ENCODE measurements around the gene FAAP20. TPM values are rescaled to one million over a fixed set of nuclear protein-coding genes. Genes with fewer than 3 reads are reported as not detected.

Gene FAAP20
- total and polyA plus RNA-seq, 2 donors (not counting 3 experiments of a cell fraction or from before 2014, with no cell fraction given): 31.5 to 62.6 TPM

- Histone ChIP-seq H3K4me2 (ENCODE audit: insufficient read depth, low read length) (no peak overlapping the region), H3K79me2 (ENCODE audit: control insufficient read depth, insufficient read depth, low read length) (no peaks in the 10 kb centered on the region), H3K27me3 (ENCODE audit: control insufficient read depth in 2 of 2, insufficient read depth in 2 of 2, low read length in 2 of 2) (no peaks in the 10 kb centered on the region), H3K4me3 (replicated peaks in 1 of 3; ENCODE audit: insufficient read depth in 1 of 3, low read depth in 1 of 3, low read length in 3 of 3) (no peak overlapping the region), H3K9me1 (replicated peaks; ENCODE audit: control insufficient read depth, extremely low read depth, insufficient read depth, low read length) (no peaks in the 10 kb centered on the region), H3K9me3 (replicated peaks; ENCODE audit: control insufficient read depth, insufficient read depth, low read length) (no peaks in the 10 kb centered on the region), H3K9ac (replicated peaks; ENCODE audit: extremely low read depth, insufficient read depth, low read length) (no peak overlapping the region), H4K20me1 (replicated peaks; ENCODE audit: control insufficient read depth, extremely low read depth, insufficient read depth, low read length) (no peaks in the 10 kb centered on the region), H2AFZ (ENCODE audit: low read depth, low read length) (no peak overlapping the region), H3K4me1 (ENCODE audit: control insufficient read depth, extremely low read depth, insufficient read depth, low read length) (no peaks in the 10 kb centered on the region), H3K27ac (ENCODE audit: insufficient read depth, low read depth, low read length) (no peak overlapping the region), H3K36me3 (ENCODE audit: control insufficient read depth in 2 of 2, extremely low read depth in 1 of 2, insufficient read depth in 2 of 2, low read length in 2 of 2) (no peaks in the 10 kb centered on the region)
- dilution Hi-C loops (cut with MboI; ENCODE audit: extremely low pct_ligation_motif_present, low sequenced_read_pairs) (no loop called here), intact Hi-C loops (cut with micrococcal nuclease) (no loop called here)
- POLR2A ChIA-PET: no interaction called here
- FAIRE-seq: no peak
- TF ChIP-seq POLR2AphosphoS5 (IDR thresholded peaks at IDR 0.05; ENCODE audit: insufficient read depth, low read depth, low read length) (no peak), POLR2A (IDR thresholded peaks at IDR 0.05; ENCODE audit: low read depth, low read length) (no peak), GATA2 (IDR thresholded peaks at IDR 0.05; ENCODE audit: insufficient read depth, insufficient read length, low read depth, low read length) (no peak), FOS (IDR thresholded peaks at IDR 0.05; ENCODE audit: borderline replicate concordance, insufficient read depth, low read length) (no peak), MAX (IDR thresholded peaks at IDR 0.05; ENCODE audit: insufficient read depth, insufficient read length) (no peak), MYC (IDR thresholded peaks at IDR 0.05; ENCODE audit: low read depth, low read length) (no peak), EZH2 (IDR thresholded peaks at IDR 0.05; ENCODE audit: borderline replicate concordance, low read depth, low read length, severe bottlenecking) (no peak), CTCF (IDR thresholded peaks at IDR 0.05; ENCODE audit: extremely low read depth in 1 of 2, insufficient read depth in 1 of 2, low read depth in 1 of 2, low read length in 2 of 2) (no peak), JUN (IDR thresholded peaks at IDR 0.05; ENCODE audit: borderline replicate concordance, insufficient read depth, insufficient read length, low read depth) (no peak)
- no TSS peak for BruUV-seq (replicated peaks)
- DNase-seq (ENCODE audit: low read depth, low spot score): no peak
- CTCF ChIA-PET: interaction anchor here (1.2 to 5.2 kb wide), 2 partner anchors 8 to 16 kb away, joined by 3 to 40 read pairs; no protein-coding TSS in a partner anchor
Observed at GRCh38 chr1:2166254-2166653, 28.3 kb downstream of the FAAP20 start.
